HAP-1 (cell line): ENCODE measurements around the gene TCERG1.

Experiments used
- DNase-seq, 2 experiments: peaks; one replicate each; pipeline ENCODE4 v3.0.0-alpha.2; 2016 to 2020; ENCODE audit warnings: low spot score in 2 of 2
- H3K27me3 ChIP-seq: fragments of 250-450 bp; sonication (Bioruptor Pico); 2 replicates; pipeline ENCODE4 v1.5.1; 2020; ENCODE audit warnings: low read depth, mild to moderate bottlenecking, moderate library complexity
- H3K36me3 ChIP-seq: fragments of 250-450 bp; sonication (Bioruptor Pico); replicated peaks from 2 replicates; pipeline ENCODE4 v1.5.1; 2020; ENCODE audit warnings: mild to moderate bottlenecking
- H3K4me1 ChIP-seq: fragments of 250-450 bp; sonication (Bioruptor Pico); 2 replicates; pipeline ENCODE4 v1.5.1; 2020; ENCODE audit warnings: mild to moderate bottlenecking
- H3K4me3 ChIP-seq: fragments of 250-450 bp; sonication (Bioruptor Pico); 2 replicates; pipeline ENCODE4 v1.5.1; 2020; ENCODE audit warnings: mild to moderate bottlenecking, moderate library complexity
- H3K9me3 ChIP-seq: fragments of 250-450 bp; sonication (Bioruptor Pico); 2 replicates; pipeline ENCODE4 v1.5.1; 2020; ENCODE audit warnings: mild to moderate bottlenecking, moderate library complexity
- in situ Hi-C: fragments of 300-500 bp; cut with MboI; formaldehyde crosslinking; loops from 3 replicates; pipeline ENCODE4 v1.14.3; 2020; ENCODE audit warnings: low sequenced_read_pairs, inconsistent platforms, mixed read lengths

Gene TCERG1

GRCh38 chr5:146519554-146519953 lies 72.4 kb downstream of the TCERG1 start:
- DNase-seq: no peak
- peaks cover 3% of the 10 kb centered on the region for H3K4me1 ChIP-seq
- in situ Hi-C loops: no loop called here
- H3K36me3 ChIP-seq: no peaks in the 10 kb centered on the region
- H3K4me3 ChIP-seq: no peak overlapping the region
- H3K27me3 ChIP-seq: peaks cover 13% of the 10 kb centered on the region
- no peaks in the 10 kb centered on the region for H3K9me3 ChIP-seq

GRCh38 chr5:146520731-146521130 lies 73.6 kb downstream of the TCERG1 start:
- in situ Hi-C loops: no loop called here
- DNase-seq: no peak
- Histone ChIP-seq H3K36me3 (no peaks in the 10 kb centered on the region), H3K27me3 (peaks cover 17% of the 10 kb centered on the region), H3K4me1 (peaks cover 3% of the 10 kb centered on the region), H3K4me3 (no peak overlapping the region), H3K9me3 (no peaks in the 10 kb centered on the region)

- in situ Hi-C loops: no loop called here
- Histone ChIP-seq H3K27me3 (peaks cover 21% of the 10 kb centered on the region), H3K36me3 (no peaks in the 10 kb centered on the region), H3K4me3 (no peak overlapping the region), H3K4me1 (peaks cover 3% of the 10 kb centered on the region), H3K9me3 (no peaks in the 10 kb centered on the region)
- DNase-seq: no peak
These were observed 74.4 kb downstream of the TCERG1 start for GRCh38 chr5:146521403-146522106.

DNA sequence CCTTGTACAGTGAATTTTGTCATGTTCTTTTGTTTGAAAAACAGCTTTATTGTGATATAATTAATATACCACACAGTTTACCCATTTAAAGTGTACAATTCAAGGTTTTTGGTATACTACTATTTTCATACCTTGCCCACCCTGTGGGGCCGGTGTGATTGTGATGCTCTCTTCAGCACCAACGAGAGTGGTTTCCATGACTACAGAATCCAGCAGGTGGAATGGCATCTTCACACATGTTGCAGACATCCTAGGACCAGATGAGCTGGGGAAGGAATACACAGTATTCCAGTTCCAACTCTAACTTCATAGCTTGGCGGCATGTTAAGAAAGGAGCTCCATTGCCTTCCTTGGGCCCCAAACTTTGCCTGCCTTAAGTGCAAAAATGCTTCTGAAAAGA lies 76.6 kb downstream of the TCERG1 start:
- Histone ChIP-seq H3K36me3 (no peaks in the 10 kb centered on the region), H3K4me1 (no peaks in the 10 kb centered on the region), H3K4me3 (no peak overlapping the region), H3K9me3 (no peaks in the 10 kb centered on the region), H3K27me3 (peaks cover 29% of the 10 kb centered on the region)
- DNase-seq: no peak
- in situ Hi-C loops: no loop called here

GRCh38 chr5:146527785-146528184 lies 80.7 kb downstream of the TCERG1 start:
- Histone ChIP-seq H3K27me3 (peaks cover 29% of the 10 kb centered on the region), H3K4me3 (no peak overlapping the region), H3K36me3 (no peaks in the 10 kb centered on the region), H3K4me1 (no peaks in the 10 kb centered on the region), H3K9me3 (no peaks in the 10 kb centered on the region)
- in situ Hi-C loops: loop anchor here (25.0 kb wide), 1 partner anchor 1035 kb away; no protein-coding TSS in a partner anchor
- no peak for DNase-seq

DNA sequence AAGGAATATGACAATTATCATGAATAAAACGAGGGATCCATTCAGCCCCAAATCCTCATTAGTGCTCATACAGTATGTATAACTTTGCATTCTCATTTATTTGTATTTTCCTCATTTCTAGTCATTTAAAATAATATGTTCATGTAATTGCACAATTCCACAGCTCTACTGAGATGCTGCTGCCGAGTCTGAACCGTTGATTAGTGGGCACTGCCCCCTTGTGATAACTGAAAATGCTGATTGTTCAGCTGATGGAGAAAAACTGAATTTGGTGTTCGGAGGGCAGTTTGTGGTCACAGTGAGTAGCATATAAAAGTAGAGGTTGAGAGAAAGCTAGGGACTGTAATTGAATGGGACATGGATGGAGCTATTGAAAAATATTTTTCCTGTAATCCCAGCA lies 81.1 kb downstream of the TCERG1 start:
- in situ Hi-C loops: loop anchor here (25.0 kb wide), 1 partner anchor 1034 kb away; no protein-coding TSS in a partner anchor
- Histone ChIP-seq H3K27me3 (peaks cover 29% of the 10 kb centered on the region), H3K4me1 (no peaks in the 10 kb centered on the region), H3K4me3 (no peak overlapping the region), H3K9me3 (no peaks in the 10 kb centered on the region), H3K36me3 (no peaks in the 10 kb centered on the region)
- DNase-seq: no peak

DNA sequence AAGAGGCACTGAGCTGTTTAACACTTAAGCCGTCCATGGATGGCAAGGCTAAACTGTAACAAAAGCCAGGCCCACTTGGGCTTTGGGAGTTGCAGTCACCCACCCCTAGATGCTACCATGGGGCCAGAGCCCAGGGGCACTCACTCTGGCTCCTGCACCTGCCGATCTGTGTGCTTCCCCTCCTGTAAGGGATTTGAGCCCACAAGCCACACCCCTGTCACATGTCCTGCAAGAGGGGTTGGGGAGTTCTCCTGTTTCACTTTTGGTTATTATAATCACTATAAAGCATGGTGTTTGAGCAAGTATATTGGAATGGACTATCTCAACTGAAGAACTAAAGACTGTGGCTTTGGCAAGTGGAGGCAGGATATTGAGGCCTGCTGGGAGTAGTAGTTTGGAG lies 82.9 kb downstream of the TCERG1 start:
- in situ Hi-C loops: loop anchor here (10.0 to 25.0 kb wide), 2 partner anchors 655 to 1032 kb away; no protein-coding TSS in a partner anchor
- Histone ChIP-seq H3K36me3 (no peaks in the 10 kb centered on the region), H3K4me3 (no peak overlapping the region), H3K9me3 (no peaks in the 10 kb centered on the region), H3K4me1 (no peaks in the 10 kb centered on the region), H3K27me3 (peaks cover 13% of the 10 kb centered on the region)
- DNase-seq: no peak

- H3K27me3 ChIP-seq: no peaks in the 10 kb centered on the region
- no peak overlapping the region for H3K4me3 ChIP-seq
- no peaks in the 10 kb centered on the region for H3K4me1 ChIP-seq
- in situ Hi-C loops: loop anchor here (10.0 to 25.0 kb wide), 2 partner anchors 651 to 1029 kb away; no protein-coding TSS in a partner anchor
- peak; percentile 68 to 88 for DNase-seq
- no peaks in the 10 kb centered on the region for H3K36me3 ChIP-seq
- no peaks in the 10 kb centered on the region for H3K9me3 ChIP-seq
These were observed 86.2 kb downstream of the TCERG1 start for GRCh38 chr5:146533260-146533857.

DNA sequence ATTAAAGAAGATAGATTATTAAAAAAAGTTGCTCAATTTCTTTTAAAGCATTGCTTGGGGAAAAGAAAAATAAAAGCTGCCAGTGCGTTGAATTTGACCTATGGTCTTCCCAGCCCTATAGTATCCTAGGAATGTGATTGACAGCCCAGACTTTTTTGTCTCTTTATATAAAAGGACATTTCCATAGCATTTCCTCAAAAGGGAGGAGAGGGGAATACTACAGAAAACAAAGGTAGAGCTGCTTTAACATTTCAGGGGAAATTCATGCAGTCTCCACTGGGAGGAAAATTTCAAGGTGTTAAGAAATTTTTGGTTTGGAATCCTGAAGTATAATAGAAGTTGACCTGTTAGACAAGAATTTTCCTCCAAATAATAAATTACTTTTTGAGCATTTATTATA lies 86.7 kb downstream of the TCERG1 start:
- no peak for DNase-seq
- H3K4me3 ChIP-seq: no peak overlapping the region
- H3K36me3 ChIP-seq: no peaks in the 10 kb centered on the region
- no peaks in the 10 kb centered on the region for H3K9me3 ChIP-seq
- no peaks in the 10 kb centered on the region for H3K27me3 ChIP-seq
- no peaks in the 10 kb centered on the region for H3K4me1 ChIP-seq
- in situ Hi-C loops: loop anchor here (10.0 to 25.0 kb wide), 2 partner anchors 651 to 1028 kb away; no protein-coding TSS in a partner anchor

DNA sequence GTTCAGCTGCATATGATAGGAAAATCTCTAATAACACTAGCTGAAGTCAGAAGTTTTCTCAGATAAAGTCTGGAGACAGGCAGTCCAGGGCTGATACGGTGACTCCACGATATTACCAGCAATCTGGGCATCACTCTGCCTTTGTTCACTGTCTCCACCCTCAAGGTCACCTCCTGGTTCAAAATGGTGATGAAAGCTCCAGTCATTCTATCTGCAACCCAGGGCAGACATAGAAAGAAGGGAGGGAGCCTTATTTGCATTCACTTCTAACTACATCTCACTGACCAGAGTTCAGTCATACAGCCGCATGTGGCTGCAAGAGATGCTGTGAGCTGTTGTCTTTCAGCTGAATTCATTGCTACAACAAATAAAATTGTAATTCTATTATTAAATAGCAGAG lies 91.3 kb downstream of the TCERG1 start:
- in situ Hi-C loops: loop anchor here (5.0 to 25.0 kb wide), 3 partner anchors 429 to 1024 kb away; no protein-coding TSS in a partner anchor
- no peaks in the 10 kb centered on the region for H3K4me1 ChIP-seq
- no peak for DNase-seq
- no peak overlapping the region for H3K4me3 ChIP-seq
- H3K36me3 ChIP-seq: no peaks in the 10 kb centered on the region
- H3K9me3 ChIP-seq: no peaks in the 10 kb centered on the region
- no peaks in the 10 kb centered on the region for H3K27me3 ChIP-seq

- H3K36me3 ChIP-seq: no peaks in the 10 kb centered on the region
- in situ Hi-C loops: loop anchor here (5.0 to 25.0 kb wide), 3 partner anchors 427 to 1022 kb away; no protein-coding TSS in a partner anchor
These were observed 92.8 kb downstream of the TCERG1 start for GRCh38 chr5:146539973-146540372.

GRCh38 chr5:146540414-146540813 lies 93.3 kb downstream of the TCERG1 start:
- Histone ChIP-seq H3K4me3 (no peak overlapping the region), H3K27me3 (no peaks in the 10 kb centered on the region; the same call in 1 of the 2 replicates), H3K9me3 (no peaks in the 10 kb centered on the region), H3K36me3 (no peaks in the 10 kb centered on the region), H3K4me1 (no peaks in the 10 kb centered on the region)
- in situ Hi-C loops: loop anchor here (25.0 kb wide), 1 partner anchor 1022 kb away; no protein-coding TSS in a partner anchor
- no peak for DNase-seq

More at GRCh38 chr5:146539973-146540372, 92.8 kb downstream of the TCERG1 start:
- no peak for DNase-seq
- Histone ChIP-seq H3K4me3 (no peak overlapping the region), H3K9me3 (no peaks in the 10 kb centered on the region), H3K27me3 (no peaks in the 10 kb centered on the region), H3K4me1 (no peaks in the 10 kb centered on the region)

GRCh38 chr5:146541958-146542849 lies 95.1 kb downstream of the TCERG1 start:
- Histone ChIP-seq H3K4me1 (no peaks in the 10 kb centered on the region), H3K4me3 (no peak overlapping the region), H3K27me3 (peaks cover 4% of the 10 kb centered on the region; the same call in 1 of the 2 replicates), H3K36me3 (no peaks in the 10 kb centered on the region), H3K9me3 (no peaks in the 10 kb centered on the region)
- in situ Hi-C loops: loop anchor here (25.0 kb wide), 1 partner anchor 1020 kb away; no protein-coding TSS in a partner anchor
- peak; percentile 70 to 89 for DNase-seq
